Fibroblast of the aortic adventitia (primary cell): ENCODE results near the gene FRA10AC1. TPM values are rescaled to one million over a fixed set of nuclear protein-coding genes. Genes with fewer than 3 reads are reported as not detected.

Experiments
- DNase-seq: peaks from one replicate; pipeline ENCODE4 v3.0.0-alpha.2; 2010; ENCODE audit warnings: low read depth
- H3K4me3 ChIP-seq: 2 replicates; pipeline ENCODE4 v1.5.1; 2011; ENCODE audit warnings: low read depth, mild to moderate bottlenecking, control low read depth, low read length, moderate library complexity
- total RNA-seq: library from RNA; depleted of rRNA; stranded (reverse); fragments of >200 nt; gene quantifications from 2 replicates; pipeline ENCODE4 v1.2.3, GENCODE V29; 2012; ENCODE audit warnings: low replicate concordance
- TF ChIP-seq, protein P1 (sequence below): IDR thresholded peaks from 2 replicates; pipeline ENCODE4 v1.5.1; 2011; ENCODE audit warnings: mild to moderate bottlenecking, low read length, control low read depth, inconsistent platforms; ENCODE audit not compliant: insufficient read depth

FRA10AC1 gene
- total RNA-seq, 1 donor = 11.3 TPM

DNA sequence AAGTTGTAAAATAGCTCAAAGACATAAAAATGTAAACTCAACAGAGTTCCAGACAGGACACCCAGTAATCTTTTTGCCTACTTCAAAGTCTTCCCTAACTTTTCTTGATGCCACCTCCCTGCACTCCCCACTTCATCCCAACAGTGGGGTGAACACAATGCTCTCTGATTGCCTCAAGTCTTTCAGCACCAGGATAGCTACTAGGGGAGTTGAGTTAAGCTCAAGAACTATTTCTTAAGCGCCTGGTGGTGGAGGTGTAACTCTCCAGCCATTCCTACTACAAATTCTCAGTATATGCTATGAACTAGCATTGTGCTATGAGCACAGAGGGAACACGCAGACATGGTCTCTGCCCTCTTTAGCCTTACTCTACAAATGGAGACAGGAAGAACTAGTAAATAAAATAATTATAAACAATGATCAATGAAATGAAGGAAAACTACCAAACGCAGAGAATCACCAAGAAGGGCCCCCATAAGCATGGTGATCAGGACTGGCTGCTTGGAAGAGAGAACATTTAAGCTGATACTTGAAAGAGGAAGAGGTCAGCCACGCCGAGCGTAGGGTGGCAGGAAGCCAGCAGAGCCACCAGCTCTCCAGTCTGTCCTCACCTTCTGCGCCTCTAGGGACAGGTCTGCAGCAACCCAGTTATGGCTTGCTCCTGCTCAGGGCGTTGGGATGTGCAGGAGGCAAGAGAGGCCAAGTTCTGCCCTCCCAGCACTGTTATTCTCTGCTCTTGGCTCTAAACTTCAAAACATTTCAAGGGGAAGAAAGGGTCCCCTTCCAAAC is 16.7 kb upstream of the FRA10AC1 start:
- TF ChIP-seq, protein P1, sequence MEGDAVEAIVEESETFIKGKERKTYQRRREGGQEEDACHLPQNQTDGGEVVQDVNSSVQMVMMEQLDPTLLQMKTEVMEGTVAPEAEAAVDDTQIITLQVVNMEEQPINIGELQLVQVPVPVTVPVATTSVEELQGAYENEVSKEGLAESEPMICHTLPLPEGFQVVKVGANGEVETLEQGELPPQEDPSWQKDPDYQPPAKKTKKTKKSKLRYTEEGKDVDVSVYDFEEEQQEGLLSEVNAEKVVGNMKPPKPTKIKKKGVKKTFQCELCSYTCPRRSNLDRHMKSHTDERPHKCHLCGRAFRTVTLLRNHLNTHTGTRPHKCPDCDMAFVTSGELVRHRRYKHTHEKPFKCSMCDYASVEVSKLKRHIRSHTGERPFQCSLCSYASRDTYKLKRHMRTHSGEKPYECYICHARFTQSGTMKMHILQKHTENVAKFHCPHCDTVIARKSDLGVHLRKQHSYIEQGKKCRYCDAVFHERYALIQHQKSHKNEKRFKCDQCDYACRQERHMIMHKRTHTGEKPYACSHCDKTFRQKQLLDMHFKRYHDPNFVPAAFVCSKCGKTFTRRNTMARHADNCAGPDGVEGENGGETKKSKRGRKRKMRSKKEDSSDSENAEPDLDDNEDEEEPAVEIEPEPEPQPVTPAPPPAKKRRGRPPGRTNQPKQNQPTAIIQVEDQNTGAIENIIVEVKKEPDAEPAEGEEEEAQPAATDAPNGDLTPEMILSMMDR = no peak
- no peak overlapping the region for H3K4me3 ChIP-seq
- DNase-seq = no peak

DNA sequence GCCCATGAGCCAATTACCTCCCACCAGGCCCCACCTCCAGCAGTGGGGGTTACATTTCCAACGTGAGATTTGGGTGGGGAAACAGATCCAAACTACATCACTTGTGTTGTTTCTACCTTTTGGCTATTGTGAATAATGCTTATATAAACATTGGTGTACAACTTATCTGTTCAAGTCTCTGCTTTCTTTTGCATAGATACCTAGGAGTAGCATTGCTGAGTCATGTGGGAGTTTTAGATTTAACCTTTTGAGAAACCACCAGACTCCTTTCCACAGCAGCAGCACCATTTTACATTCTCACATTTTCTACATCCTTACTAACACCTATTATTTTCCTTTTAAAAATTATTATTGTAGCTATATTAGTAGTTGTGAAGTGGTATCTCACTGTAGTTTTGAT is 14.4 kb upstream of the FRA10AC1 start:
- no peak overlapping the region for H3K4me3 ChIP-seq
- TF ChIP-seq, protein P1 = no peak
- no peak for DNase-seq

DNA sequence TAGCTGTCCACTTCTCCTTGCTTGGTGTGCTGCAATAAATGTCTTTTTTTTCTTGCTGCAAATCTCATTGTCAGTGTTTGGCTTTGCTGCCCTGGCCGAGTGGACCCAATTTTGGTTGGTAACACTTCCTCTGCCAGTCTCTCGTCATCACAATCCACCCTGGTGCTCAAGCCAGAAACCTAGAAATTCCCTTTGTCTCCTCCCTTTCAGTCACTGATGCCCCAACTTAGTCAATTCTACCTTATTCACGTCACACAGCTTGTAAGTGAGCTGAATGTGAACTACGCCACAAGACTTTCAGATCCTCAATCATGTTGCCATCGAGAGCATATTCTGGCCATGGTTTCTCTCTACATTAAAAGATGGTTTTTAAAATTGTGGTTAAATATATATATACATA is 13.0 kb upstream of the FRA10AC1 start:
- TF ChIP-seq, protein P1 = no peak
- no peak for DNase-seq
- H3K4me3 ChIP-seq = no peak overlapping the region

DNA sequence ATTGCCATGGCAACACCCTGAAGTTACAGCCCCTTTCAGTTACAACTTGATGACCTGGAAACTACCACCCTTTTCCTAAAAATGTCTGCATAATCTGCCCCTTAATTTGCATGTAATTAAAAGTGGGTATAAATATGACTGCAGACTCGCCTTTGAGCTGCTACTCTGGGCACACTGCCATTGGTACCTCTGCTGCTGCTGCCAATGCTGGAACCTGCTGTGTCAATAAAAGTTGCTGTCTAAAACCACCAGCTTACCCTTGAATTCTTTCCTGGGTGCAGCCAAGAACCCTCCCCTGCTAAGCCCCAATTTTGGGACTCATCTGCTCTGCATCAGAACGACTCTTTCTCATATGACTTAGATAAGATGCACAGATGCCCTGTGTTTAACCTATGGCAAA is 10.2 kb upstream of the FRA10AC1 start:
- TF ChIP-seq, protein P1 = no peak
- no peak for DNase-seq
- H3K4me3 ChIP-seq = no peak overlapping the region

DNA sequence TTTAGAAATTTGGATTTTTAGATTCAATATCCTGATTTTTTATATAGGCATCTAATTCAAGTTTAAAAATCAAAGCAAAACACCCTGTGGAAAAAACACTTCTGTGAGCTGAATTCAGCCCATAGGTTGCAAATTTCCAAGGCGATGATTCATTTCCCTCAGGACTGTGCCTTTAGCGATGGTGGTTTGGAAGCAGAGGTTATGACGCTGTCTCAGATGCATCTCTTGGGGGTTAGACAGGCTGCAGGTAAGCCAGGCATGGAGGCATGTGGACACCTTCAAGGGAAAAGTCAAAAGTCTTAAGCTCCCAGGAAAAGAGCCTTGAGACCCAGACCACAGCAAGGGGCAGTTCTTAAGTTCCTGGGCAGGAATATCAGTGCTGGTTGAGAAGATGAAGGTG is 9.5 kb upstream of the FRA10AC1 start:
- TF ChIP-seq, protein P1 = no peak
- H3K4me3 ChIP-seq = no peak overlapping the region
- peak; percentile 35 for DNase-seq

DNA sequence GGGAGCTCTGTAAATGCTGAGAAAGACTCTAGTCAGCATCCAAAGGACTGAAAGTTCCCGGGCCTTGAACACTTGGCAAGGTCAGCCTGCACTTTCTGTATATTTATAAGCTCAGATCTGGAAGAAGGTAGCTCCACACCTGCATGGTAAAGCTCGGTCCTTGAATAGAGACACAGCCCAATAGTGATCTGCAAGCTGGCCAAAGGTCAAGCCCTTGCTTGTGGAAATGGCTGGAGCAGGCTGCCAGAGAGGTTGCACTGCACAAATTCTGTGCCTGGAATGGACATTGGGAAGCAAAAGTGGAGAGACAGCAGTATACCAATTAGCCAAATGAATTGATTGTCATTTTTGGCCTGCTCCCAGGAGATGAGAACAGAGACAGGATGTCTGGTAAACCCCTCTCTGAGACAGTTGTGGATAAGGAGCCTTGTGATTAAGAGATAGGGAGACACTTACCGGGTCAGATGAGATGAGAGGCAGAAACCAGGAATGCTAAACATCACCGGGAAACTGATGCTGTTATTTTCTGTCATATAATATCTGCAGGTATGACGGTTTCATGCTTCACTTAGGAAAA is 8.0 kb upstream of the FRA10AC1 start:
- TF ChIP-seq, protein P1 = no peak
- no peak for DNase-seq
- H3K4me3 ChIP-seq = no peak overlapping the region
